ENCODE data around the gene LUZP2.

- TF ChIP-seq, protein P1, sequence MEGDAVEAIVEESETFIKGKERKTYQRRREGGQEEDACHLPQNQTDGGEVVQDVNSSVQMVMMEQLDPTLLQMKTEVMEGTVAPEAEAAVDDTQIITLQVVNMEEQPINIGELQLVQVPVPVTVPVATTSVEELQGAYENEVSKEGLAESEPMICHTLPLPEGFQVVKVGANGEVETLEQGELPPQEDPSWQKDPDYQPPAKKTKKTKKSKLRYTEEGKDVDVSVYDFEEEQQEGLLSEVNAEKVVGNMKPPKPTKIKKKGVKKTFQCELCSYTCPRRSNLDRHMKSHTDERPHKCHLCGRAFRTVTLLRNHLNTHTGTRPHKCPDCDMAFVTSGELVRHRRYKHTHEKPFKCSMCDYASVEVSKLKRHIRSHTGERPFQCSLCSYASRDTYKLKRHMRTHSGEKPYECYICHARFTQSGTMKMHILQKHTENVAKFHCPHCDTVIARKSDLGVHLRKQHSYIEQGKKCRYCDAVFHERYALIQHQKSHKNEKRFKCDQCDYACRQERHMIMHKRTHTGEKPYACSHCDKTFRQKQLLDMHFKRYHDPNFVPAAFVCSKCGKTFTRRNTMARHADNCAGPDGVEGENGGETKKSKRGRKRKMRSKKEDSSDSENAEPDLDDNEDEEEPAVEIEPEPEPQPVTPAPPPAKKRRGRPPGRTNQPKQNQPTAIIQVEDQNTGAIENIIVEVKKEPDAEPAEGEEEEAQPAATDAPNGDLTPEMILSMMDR (conservative IDR thresholded peaks at IDR 0.05; ENCODE audit: low read length): no peak
- TF ChIP-seq EZH2phosphoT487 (IDR thresholded peaks at IDR 0.05; ENCODE audit: borderline replicate concordance, low read depth, low read length): no peak
Measured at GRCh38 chr11:24779791-24780190, 282.9 kb downstream of the LUZP2 start.
